ENCODE measurements around the gene LPXN.

The LPXN gene

DNA sequence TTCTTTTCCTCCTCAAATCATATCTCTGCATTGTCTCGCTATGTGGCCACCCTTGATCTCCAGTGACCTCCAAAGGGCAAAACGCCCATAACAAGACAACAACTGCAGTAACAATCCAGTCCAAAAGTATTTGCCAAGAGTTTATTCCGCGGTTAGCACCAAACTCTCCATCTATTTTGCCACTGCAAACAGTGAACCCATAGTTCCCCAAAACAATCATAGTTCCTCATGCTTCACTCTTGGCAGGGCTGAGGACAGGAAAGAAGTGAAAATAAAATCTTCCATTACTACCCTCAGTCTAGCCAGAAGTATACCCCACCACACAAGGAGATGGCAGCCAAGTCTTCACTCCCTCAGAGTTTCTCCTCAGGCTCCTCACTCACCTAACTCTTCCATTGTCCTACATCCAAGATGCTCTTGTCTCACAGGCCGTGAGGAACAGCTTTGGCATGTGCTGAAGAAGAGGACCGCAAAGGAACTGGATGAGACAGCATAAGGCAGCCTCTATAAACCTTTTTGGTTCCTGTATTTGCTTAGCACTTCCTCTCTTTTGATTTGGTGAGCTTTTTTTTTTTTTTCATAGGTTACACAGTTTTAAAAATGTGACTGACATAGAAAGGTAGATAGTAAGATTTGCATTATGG lies at the start of gene LPXN:
LPXN (minus strand) TSS at position 480 of the 644 bp plus-strand sequence; CDS start at position 396, 84 bp downstream.
- peak; percentile 63 to 77 for DNase-seq

DNA sequence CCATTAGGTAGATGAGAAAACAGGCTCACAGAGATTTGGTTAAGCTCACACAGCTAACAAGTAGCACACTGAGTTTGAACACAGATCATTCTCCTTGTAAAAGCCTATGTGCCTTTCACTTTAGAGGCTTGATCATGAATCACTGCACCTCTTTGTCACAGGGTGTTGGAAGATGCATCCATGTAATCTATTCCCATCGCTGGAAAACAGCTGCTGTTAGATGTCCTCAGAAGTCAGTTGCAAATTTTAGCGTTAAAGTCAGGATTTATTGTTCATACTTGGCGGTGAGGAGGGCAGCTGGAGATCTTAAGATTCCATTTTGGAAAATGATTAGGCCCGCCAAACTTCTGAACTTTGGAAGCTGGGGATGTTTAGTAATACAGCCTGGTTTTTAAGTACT lies 49.4 kb upstream of the LPXN start:
- no peak for DNase-seq

DNA sequence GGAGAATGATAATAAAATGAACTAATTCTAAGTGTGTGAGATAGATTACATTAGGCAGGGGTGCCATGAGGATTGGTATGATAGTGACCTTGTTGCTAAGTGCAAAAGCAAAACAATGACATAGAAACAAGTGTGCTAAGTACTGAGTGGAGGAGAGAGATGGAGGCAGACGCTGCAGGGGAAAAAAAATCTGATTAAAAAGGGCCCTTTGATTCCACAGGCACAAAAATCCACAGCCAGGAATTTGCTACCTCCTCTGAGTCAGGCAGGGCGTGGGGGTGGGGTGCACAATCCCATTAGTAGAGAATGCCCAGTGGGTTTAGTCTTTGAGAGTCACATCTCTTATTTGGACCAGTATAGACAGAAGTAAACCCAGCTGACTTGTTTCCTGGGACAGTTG lies 46.7 kb upstream of the LPXN start, which contains the start of gene CNTF:
CNTF (plus strand) TSS at position 322 of the 400 bp plus-strand sequence. CDS start 88 bp downstream, outside the sequence.
- DNase-seq: no peak

DNA sequence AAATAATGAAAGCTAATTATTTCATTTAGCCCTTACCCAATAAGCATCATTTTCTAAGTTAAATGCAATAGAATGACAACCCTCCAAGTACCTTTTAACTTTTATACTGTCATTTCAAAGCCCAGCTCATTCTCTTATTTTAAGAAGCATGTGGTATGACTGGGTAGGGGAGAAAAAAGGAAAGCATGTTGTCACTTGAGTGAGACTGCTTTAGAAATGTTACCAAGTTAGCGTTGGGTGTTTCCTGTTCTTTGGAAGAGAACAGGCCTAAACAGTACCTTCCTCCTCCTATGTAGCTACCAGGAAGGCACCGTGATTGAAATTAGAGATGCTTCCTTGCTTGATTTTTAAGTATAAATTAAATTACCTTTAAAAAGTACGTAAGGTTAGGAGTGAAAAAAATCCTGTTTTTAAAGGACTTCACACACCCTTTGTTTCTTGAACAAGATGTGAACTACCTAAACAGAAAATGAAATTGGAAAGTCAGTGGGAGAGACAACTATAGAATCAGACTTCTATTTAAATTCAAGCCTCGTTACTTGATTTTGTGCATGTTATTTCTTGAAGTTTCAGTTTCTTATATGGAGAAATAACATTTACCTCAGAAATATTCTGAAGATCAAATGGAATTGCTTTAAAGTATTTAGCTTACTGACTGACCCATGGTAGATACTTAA lies 46.1 kb upstream of the LPXN start:
- no peak for DNase-seq

DNA sequence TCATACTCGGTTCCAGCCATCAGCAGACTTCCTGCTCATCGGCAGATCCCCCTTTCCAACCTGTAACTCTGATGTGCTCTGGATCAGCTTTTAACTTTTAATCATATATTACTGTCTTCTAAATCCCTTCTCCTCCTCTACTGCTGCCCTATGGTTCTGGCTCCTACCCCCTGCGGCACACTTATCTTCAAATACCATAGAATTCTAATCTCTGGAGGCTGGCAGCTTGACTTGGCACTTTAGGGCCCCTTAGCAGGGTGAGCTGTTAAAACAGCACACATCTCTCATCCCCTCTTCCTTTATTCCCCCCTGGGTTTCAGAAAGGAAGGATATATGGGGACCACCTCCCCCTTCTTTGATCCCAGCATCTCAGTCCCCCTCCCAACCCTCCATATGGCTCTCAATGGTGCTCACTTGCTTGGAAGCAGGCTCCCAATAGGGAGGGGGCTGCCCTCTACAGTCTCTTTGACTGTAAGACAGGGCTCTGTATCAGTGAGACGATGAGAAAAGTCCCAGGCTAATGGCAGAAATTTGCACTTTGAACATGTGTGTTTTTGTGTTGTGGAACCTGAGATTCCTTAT lies 42.4 kb upstream of the LPXN start:
- DNase-seq: peak in 1 of 2 donors; percentile 20

DNA sequence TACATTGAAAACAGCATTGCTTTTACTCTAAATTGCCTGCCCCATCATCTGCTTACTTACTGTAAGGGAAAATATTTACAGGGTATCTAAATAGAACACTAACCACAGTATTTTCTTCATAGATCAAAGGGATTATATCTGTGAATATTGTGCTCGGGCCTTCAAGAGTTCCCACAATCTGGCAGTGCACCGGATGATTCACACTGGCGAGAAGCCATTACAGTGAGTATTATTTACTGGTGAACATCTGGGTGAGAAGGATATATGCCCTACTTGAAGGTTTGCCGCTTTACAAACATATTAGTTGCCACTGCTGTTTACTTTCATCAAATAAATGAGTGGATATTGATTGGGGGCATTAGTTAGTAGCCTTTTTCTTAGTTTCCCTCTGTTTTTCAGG lies 40.9 kb upstream of the LPXN start:
- no peak for DNase-seq

DNA sequence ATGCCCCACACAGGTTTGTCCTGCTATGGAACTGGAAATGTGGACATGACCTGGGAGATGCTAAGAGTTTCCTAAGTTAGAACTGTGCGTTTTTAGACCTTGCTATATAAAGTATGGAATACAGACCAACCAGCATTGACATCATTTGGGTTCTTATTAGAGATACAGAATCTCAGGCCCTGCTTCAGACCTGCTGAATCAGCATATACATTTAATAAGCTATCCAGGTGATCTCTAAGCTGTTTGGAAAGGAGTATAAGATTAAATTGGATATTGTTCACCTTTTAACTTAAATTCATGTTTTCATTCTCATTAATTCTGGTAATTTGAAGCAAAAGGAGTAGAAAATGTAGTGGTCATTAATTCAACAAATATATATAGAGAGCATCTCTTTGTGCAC lies 39.9 kb upstream of the LPXN start:
- DNase-seq: no peak

DNA sequence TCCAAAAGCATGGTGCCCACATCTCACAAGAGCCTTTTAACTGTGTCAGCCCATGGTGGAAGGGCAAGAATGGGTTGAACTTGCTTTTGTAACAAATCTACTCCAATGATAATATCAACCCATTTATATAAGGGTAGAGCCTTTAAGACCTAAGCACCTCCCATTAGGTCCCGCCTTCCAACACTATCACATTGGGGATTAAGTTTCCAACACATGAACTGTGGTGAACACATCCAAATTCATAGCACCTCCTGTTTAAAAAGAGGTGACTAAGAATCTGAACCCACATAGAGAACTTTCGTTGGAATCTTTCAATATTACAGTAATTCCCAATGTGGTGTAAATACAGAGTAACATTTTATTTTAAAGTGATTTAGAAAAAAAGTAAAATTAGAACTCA lies 37.6 kb upstream of the LPXN start:
- no peak for DNase-seq

DNA sequence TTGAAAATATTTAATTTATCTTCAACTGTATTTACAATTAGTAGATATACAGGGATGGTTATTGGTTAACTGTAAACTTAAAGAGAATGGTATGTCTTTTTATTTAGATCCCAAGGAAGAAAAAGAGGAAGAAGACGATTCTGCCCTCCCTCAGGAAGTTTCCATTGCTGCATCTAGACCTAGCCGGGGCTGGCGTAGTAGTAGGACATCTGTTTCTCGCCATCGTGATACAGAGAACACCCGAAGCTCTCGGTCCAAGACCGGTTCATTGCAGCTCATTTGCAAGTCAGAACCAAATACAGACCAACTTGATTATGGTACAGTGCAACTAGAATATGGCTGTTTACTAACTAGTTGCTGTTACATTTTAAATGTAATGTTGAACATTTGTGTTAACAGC lies 34.1 kb upstream of the LPXN start:
- DNase-seq: no peak

DNA sequence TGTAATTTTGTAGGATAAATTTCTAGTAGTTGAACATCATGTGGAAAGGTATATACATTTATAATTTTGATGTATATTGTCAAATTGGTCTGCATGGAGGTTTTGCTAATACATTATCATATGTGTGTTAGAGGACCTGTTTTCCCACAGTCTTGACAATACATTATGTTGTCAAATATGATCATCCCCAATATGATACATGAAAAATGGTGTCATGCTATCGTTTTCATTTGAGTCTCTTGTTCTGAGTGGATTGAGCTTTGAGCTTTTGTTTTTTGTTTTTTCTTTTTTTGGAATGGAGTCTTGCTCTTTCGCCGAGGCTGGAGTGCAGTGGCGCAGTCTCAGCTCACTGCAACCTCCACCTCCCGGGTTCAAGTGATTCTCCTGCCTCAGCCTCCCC lies 32.7 kb upstream of the LPXN start:
- DNase-seq: no peak

DNA sequence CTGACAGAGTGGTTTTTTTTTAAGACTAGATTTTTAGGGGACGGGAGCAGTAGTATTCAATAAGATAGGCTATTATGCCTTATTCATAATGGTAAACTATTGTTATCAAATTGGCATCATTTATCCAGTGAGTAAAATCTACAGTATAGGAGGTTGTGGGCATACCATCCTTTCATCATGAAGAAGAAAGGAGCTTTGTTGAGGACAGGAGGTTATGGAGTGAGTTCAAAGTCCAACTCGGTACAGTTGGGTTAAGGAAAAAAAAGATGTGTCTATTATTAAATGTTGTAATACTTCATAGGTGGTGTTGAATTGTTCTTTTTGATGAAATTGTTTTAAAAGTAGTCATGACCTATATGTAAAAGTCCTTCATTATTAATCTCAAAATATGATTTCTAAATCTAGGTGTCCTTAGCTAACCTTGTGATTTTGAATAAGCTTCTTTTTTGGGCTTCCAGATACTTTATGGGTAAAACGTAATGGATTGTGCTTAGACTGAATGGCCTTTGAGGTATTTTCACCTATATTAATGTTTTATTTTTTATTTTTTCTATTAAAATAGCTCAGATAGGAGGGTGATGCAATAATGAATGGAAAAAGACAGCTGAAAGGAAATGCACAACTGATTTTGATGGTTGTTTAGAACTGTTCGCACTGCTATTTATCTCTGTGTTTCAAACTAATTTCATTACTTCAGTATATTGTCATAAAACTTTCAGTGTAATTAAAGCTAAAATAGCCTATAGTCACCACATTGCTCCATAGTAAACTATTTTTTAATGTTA lies 31.5 kb upstream of the LPXN start:
- DNase-seq: no peak

DNA sequence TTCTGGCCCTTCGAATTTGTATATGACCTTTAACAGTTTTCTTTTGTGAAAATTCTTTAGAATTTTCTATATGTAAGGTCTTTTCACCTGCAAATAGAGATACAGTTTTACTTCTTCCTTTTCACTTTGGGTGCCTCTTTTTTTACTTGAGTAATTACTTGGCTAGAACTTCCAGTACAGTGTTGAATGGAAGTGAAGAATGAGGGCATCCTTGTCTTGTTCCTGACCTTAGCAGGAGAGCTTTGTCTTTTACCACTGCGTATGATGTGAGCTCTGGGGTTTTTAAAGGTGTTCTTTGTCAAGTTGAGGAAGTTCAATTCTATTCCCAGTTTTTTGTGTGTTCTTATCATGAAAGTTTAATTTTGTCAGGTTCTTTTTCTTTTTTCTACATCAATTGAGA lies 24.9 kb upstream of the LPXN start:
- no peak for DNase-seq

DNA sequence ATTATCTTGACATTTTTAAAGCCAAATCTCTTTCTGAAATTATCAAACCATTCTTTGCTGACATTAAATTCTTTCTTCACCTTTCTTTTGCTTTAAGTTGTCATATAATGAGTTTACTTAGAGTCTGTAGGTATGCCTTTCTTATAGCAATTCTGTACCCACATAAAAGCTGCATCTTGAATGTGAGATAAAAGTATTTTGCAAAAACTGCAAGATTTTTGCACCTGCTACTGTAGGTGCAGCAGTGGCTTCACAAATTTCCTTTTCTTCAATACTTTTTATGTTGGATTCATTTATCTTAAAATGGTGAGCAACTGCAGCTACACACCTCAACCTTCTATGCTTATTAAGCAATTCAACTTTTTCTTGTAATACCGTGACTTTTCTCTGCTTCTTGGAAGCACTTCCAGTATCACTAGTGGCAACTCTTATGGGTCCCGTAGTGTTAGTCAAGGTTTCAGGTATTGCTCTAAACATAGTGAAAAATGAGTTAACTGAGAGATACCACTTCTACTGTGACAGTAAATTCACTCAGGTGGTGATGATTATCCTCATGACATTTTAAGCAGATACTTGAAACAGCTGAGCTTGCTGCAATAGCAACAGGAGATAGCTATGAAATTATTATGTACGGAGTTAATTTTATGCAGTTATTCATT lies 22.0 kb upstream of the LPXN start:
- DNase-seq: no peak

DNA sequence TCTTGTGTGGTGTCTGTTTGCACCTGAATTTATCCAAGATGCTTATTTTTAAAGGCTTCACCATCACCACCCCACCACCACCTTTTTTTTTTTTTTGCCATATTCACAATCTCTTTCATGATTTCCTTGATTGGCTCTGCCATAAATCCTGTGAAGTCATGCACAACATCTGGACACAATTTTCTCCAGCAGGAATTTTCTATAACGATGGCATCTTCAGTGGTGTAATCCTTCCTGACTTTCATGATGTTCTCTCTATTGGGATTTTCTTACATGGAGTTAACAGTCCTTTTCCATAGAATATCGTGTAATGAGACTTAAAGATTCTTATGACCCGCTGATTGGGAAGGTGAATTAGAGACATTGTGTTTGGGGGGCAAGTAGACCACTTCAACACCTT lies 21.0 kb upstream of the LPXN start:
- no peak for DNase-seq

DNA sequence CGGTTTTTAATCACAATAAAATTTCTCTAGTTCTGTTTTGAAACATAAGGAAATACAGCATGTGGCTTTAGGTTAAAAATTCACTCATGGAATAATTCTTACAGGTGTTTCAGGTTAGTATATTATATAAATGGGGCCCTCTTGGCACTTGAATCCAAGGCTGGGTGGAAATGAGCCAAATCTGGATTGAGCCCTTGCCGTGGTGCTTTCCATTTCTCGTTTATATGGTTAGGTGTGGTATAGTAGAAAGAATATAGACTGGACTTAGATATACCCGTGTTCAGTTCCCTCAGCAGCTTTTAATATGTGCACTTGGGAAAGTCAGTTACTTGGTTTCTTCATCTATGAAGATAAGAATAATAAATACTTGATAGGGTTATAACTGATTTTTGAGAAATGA lies 19.2 kb upstream of the LPXN start:
- DNase-seq: no peak

DNA sequence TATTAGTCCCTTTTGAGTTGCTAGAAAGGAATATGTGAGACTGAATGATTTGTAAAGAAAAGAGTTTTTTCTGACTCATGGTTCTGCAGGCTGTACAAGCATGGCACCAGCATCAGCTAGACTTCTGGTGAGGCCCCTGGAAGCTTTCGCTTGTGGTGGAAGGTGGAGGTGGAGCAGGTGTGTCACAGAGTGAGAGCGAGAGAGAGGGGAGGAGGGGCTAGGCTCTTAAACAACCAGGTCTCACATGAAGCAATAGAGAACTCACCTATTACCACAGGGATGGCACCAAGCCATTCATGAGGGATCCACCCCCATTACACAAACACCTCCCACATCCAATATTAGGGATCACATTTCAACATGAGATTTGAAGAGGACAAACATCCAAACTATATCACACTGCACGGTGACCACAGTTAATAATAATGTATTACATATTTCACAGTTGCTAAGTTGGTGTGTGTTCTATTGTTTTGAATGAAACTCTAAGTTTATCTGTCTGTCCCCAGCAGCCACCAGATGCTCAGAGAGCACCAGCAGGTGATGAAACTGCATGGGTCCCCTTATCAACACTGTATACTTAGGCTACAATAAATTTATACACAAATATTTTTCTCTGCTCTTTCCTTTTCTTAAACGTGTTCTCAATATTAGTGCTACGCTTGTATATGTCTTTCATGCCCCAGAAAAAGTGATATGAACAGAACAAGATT lies 17.3 kb upstream of the LPXN start:
- DNase-seq: no peak

DNA sequence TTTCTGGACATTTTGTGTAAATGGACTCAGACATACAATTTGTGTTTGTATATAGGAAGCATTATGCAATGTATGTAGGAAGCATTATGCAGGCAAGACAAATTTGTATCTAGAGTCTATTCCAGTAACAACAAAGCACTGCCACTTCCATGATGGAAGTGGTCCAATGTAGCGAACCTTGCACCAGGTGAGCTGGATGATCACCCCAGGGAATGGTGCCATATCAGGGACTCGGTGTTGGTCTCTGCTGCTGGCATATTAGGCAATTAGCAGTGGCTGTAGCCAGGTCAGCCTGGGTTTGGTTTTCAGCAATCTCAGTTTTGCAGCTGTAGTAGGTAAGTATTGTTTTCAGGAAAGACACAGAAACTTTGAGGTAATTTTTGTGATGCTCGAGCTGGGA lies 16.0 kb upstream of the LPXN start:
- DNase-seq: no peak

DNA sequence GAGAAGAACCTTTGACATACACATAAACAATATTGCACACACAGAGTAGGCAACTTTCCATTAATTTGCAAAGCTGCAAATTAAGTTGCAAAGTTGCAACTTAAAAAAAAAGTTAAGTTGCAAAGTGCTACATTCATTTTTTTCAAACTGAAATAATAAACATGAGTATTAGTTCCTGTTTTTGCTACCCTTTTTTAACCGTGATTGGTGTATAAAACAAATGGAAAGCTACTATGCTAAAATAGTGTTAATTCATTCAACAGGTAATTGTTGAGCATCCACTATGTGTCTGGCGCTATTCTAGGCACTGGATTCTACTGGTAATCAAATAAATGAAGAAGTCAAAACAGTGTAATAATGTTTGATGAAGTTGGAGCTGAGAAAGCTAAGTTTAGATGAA lies 11.3 kb upstream of the LPXN start:
- DNase-seq: no peak

DNA sequence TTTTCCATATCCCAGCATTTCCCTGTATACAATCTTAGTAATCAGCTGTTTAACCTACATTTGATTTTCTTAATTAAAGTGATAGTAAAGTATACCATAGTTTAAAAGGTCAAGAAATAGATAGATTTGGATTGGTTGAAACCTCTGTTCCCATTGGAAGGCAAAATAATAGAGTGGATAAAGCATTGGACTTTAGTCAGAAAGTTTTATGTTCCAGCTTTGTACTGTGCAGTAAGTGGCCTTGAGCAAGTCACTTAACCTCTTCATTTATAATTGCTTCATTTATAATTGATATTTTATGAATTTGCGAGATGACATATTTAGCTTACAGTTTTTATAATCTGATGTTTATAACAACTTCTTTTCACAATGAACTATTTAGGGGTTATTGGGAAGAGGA lies 6.8 kb upstream of the LPXN start:
- no peak for DNase-seq

DNA sequence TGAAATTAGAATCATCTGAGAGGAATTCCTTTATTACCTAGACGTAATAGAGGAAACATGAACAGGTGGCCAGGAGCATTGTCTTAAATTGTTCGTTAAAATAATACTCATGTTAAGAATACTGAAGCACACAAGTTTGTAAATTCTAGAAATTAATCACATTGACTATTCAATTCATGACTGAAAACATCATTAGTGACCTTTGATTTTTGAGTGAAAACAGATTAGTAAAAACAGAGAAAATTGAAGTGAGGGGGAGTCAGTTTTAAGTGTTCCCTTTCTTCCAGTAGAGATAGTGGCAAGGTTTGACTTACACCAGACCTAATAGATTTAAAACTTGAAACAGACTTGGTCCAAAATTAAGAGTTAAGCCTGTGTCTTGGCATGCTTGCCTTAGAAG lies 4.7 kb upstream of the LPXN start:
- DNase-seq: no peak

DNA sequence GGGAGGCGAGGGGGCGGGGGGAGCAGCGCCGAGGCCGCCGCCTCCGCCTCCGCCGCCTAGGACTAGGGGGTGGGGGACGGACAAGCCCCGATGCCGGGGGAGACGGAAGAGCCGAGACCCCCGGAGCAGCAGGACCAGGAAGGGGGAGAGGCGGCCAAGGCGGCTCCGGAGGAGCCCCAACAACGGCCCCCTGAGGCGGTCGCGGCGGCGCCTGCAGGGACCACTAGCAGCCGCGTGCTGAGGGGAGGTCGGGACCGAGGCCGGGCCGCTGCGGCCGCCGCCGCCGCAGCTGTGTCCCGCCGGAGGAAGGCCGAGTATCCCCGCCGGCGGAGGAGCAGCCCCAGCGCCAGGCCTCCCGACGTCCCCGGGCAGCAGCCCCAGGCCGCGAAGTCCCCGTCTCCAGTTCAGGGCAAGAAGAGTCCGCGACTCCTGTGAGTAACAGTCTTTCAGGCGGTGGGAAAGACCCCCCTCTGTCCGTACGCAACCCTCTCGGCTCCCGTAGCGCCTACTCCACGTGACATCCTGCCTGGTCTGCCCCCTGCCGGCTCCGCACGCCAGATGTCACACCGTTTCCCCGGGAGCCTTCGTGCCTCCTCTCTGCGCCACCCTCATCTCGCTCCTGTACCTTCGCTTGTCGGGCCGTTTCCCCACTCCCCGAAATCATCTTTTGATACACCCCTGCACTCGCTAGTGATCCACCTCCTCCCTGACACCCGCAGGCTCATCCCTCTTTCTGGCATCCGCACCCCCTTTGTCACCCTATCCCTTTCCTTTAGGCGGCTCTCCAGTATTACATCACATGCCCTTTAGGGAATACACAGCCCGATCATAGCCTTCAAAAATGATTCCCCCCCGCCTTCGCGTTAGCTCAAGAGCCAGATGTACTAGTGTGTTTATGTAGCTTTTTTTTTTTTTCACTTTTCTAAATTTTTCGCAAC lies 3.8 kb upstream of the LPXN start:
- DNase-seq: peak; percentile 91 to 94
